Central memory CD8-positive, alpha-beta T cell (primary cell): ENCODE measurements around the gene HAUS8.
A peak's percentile ranks its signal among the peaks of the same experiment; 100 is the strongest.
"Not testable (repeated sequence)": the region's sequence is repeated elsewhere in the genome, so short reads cannot be mapped to it uniquely, and the experiment has no call there.

ENCODE experiments used
- ATAC-seq: fragments of 150-1000 bp; cut with Tn5 transposase; replicated peaks from 2 replicates; pipeline ENCODE4 v1.10.0; 2022; ENCODE audit warnings: mild to moderate bottlenecking, moderate FRiP score, moderate number of reproducible peaks; ENCODE audit not compliant: poor library complexity, severe bottlenecking; ENCODE audit errors: extremely low read depth
- DNase-seq, 2 donors: peaks; one replicate each; pipeline ENCODE4 v3.0.0; 2021; ENCODE audit warnings: low spot score in 2 of 2
- H3K27ac Mint-ChIP-seq: one replicate; pipeline ENCODE4 v1.8.0; 2022; ENCODE audit warnings: low read depth, mild to moderate bottlenecking, moderate library complexity, mixed read lengths
- H3K27me3 Mint-ChIP-seq: one replicate; pipeline ENCODE4 v1.8.0; 2022; ENCODE audit warnings: mixed read lengths
- H3K36me3 Mint-ChIP-seq: one replicate; pipeline ENCODE4 v1.8.0; 2022; ENCODE audit warnings: mild to moderate bottlenecking, moderate library complexity, mixed read lengths; ENCODE audit not compliant: insufficient read depth
- H3K4me1 Mint-ChIP-seq: one replicate; pipeline ENCODE4 v1.8.0; 2022; ENCODE audit warnings: mixed read lengths
- H3K4me3 Mint-ChIP-seq: one replicate; pipeline ENCODE4 v1.8.0; 2022; ENCODE audit warnings: mild to moderate bottlenecking, moderate library complexity, mixed read lengths
- H3K9me3 Mint-ChIP-seq: one replicate; pipeline ENCODE4 v1.8.0; 2022; ENCODE audit warnings: mixed read lengths

The HAUS8 gene

GRCh38 chr19:17037184-17037583 is 38.1 kb downstream of the HAUS8 start:
- DNase-seq (no peak), ATAC-seq (no peak)
- Mint-ChIP-seq H3K4me1 (no peaks in the 10 kb centered on the region), H3K27ac (peak overlapping the region; percentile 61), H3K27me3 (peaks cover 65% of the 10 kb centered on the region), H3K9me3 (no peaks in the 10 kb centered on the region), H3K4me3 (no peak overlapping the region), H3K36me3 (peaks cover 2% of the 10 kb centered on the region)

- ATAC-seq (no peak), DNase-seq (no peak)
- peaks cover 2% of the 10 kb centered on the region for H3K36me3 Mint-ChIP-seq
- no peaks in the 10 kb centered on the region for H3K4me1 Mint-ChIP-seq
- no peaks in the 10 kb centered on the region for H3K9me3 Mint-ChIP-seq
- H3K4me3 Mint-ChIP-seq: no peak overlapping the region
- H3K27me3 Mint-ChIP-seq: peaks cover 59% of the 10 kb centered on the region
- no peak overlapping the region for H3K27ac Mint-ChIP-seq
Measured at GRCh38 chr19:17036640-17037039, 38.6 kb downstream of the HAUS8 start.

- DNase-seq: no peak
- H3K9me3 Mint-ChIP-seq: no peaks in the 10 kb centered on the region
- no peak overlapping the region for H3K27ac Mint-ChIP-seq
- H3K4me3 Mint-ChIP-seq: no peak overlapping the region
- peaks cover 52% of the 10 kb centered on the region for H3K27me3 Mint-ChIP-seq
- ATAC-seq: no peak
- H3K36me3 Mint-ChIP-seq: peaks cover 2% of the 10 kb centered on the region
- H3K4me1 Mint-ChIP-seq: no peaks in the 10 kb centered on the region
Measured at GRCh38 chr19:17035842-17036424, 39.3 kb downstream of the HAUS8 start.

- H3K27me3 Mint-ChIP-seq: peaks cover 45% of the 10 kb centered on the region
- no peak for DNase-seq
- no peaks in the 10 kb centered on the region for H3K4me1 Mint-ChIP-seq
- peaks cover 2% of the 10 kb centered on the region for H3K36me3 Mint-ChIP-seq
- no peak overlapping the region for H3K4me3 Mint-ChIP-seq
- no peaks in the 10 kb centered on the region for H3K9me3 Mint-ChIP-seq
- no peak for ATAC-seq
- no peak overlapping the region for H3K27ac Mint-ChIP-seq
Measured at GRCh38 chr19:17031741-17032140, 43.5 kb downstream of the HAUS8 start.

GRCh38 chr19:17027535-17027975 is 47.7 kb downstream of the HAUS8 start:
- H3K4me1 Mint-ChIP-seq: peaks cover 8% of the 10 kb centered on the region
- peaks cover 13% of the 10 kb centered on the region for H3K9me3 Mint-ChIP-seq
- peaks cover 69% of the 10 kb centered on the region for H3K27me3 Mint-ChIP-seq
- DNase-seq (no peak), ATAC-seq (no peak)
- no peaks in the 10 kb centered on the region for H3K36me3 Mint-ChIP-seq
- no peak overlapping the region for H3K27ac Mint-ChIP-seq
- H3K4me3 Mint-ChIP-seq: peak overlapping the region; percentile 47

GRCh38 chr19:17026706-17027534 is 48.3 kb downstream of the HAUS8 start, which contains the start of gene CPAMD8:
TSS of gene CPAMD8 (minus strand) at chr19:17026810. CDS start at chr19:17026642, 168 bp downstream.
- ATAC-seq (no peak), DNase-seq (no peak)
- no peaks in the 10 kb centered on the region for H3K36me3 Mint-ChIP-seq
- H3K9me3 Mint-ChIP-seq: peaks cover 13% of the 10 kb centered on the region
- H3K27ac Mint-ChIP-seq: no peak within 1 kb of the TSS
- peak within 1 kb of the TSS; percentile 47 for H3K4me3 Mint-ChIP-seq
- peaks cover 8% of the 10 kb centered on the region for H3K4me1 Mint-ChIP-seq
- H3K27me3 Mint-ChIP-seq: peaks cover 71% of the 10 kb centered on the region

- Mint-ChIP-seq H3K9me3 (peaks cover 13% of the 10 kb centered on the region), H3K27ac (no peak overlapping the region), H3K4me3 (peak overlapping the region; percentile 34), H3K27me3 (peaks cover 71% of the 10 kb centered on the region), H3K36me3 (no peaks in the 10 kb centered on the region), H3K4me1 (peaks cover 8% of the 10 kb centered on the region)
- ATAC-seq (no peak), DNase-seq (no peak)
Measured at GRCh38 chr19:17025991-17026658, 49.1 kb downstream of the HAUS8 start.

- no peak for DNase-seq
- Mint-ChIP-seq H3K27me3 (peaks cover 71% of the 10 kb centered on the region), H3K4me3 (no peak overlapping the region), H3K27ac (no peak overlapping the region), H3K36me3 (no peaks in the 10 kb centered on the region), H3K4me1 (peaks cover 8% of the 10 kb centered on the region), H3K9me3 (peaks cover 13% of the 10 kb centered on the region)
- ATAC-seq: no peak
Measured at GRCh38 chr19:17025361-17025760, 49.9 kb downstream of the HAUS8 start.

GRCh38 chr19:17024941-17025340 is 50.3 kb downstream of the HAUS8 start:
- H3K27ac Mint-ChIP-seq, H3K4me3 Mint-ChIP-seq, DNase-seq, H3K4me1 Mint-ChIP-seq, H3K36me3 Mint-ChIP-seq, ATAC-seq: not testable (repeated sequence)
- Mint-ChIP-seq H3K9me3 (peaks cover 13% of the 10 kb centered on the region), H3K27me3 (peaks cover 71% of the 10 kb centered on the region)

- DNase-seq: no peak
- Mint-ChIP-seq H3K4me1 (peaks cover 8% of the 10 kb centered on the region), H3K27ac (no peak overlapping the region), H3K9me3 (peaks cover 13% of the 10 kb centered on the region), H3K4me3 (no peak overlapping the region), H3K36me3 (no peaks in the 10 kb centered on the region), H3K27me3 (peaks cover 61% of the 10 kb centered on the region)
- no peak for ATAC-seq
Measured at GRCh38 chr19:17023805-17024204, 51.4 kb downstream of the HAUS8 start.

GRCh38 chr19:17022738-17023137 is 52.5 kb downstream of the HAUS8 start:
- H3K36me3 Mint-ChIP-seq: no peaks in the 10 kb centered on the region
- H3K4me1 Mint-ChIP-seq: peaks cover 8% of the 10 kb centered on the region
- peaks cover 51% of the 10 kb centered on the region for H3K27me3 Mint-ChIP-seq
- DNase-seq: no peak
- no peak overlapping the region for H3K4me3 Mint-ChIP-seq
- peaks cover 13% of the 10 kb centered on the region for H3K9me3 Mint-ChIP-seq
- no peak for ATAC-seq
- no peak overlapping the region for H3K27ac Mint-ChIP-seq

- DNase-seq: no peak
- no peak for ATAC-seq
- Mint-ChIP-seq H3K27ac (no peak overlapping the region), H3K9me3 (peaks cover 13% of the 10 kb centered on the region), H3K36me3 (no peaks in the 10 kb centered on the region), H3K4me3 (no peak overlapping the region), H3K4me1 (peaks cover 8% of the 10 kb centered on the region), H3K27me3 (peaks cover 43% of the 10 kb centered on the region)
Measured at GRCh38 chr19:17021793-17022590, 53.3 kb downstream of the HAUS8 start.
